Astrocyte (in vitro differentiated cells and primary cell): Measurements from ENCODE around the gene LRRC27. TPM values are rescaled to one million over a fixed set of nuclear protein-coding genes. Genes with fewer than 3 reads are reported as not detected.

Experiments
- DNase-seq: peaks from one replicate; pipeline ENCODE4 v3.0.0-alpha.2; 2010; ENCODE audit warnings: low read depth
- FAIRE-seq: peaks from 2 replicates; lab custom pipeline; 2011; peaks lifted over from hg19 to GRCh38; lab: Jason Lieb, UNC
- H2AFZ ChIP-seq: 2 replicates; pipeline ENCODE4 v1.6.0; 2012; ENCODE audit warnings: low read depth, low read length, inconsistent platforms
- H3K27ac ChIP-seq: 2 replicates; pipeline ENCODE4 v1.5.1; 2011; ENCODE audit warnings: low read depth, low read length, inconsistent platforms
- H3K27me3 ChIP-seq: 2 replicates; pipeline ENCODE4 v1.6.0; 2011; ENCODE audit warnings: low read length, inconsistent platforms; ENCODE audit not compliant: insufficient read depth
- H3K36me3 ChIP-seq: 2 replicates; pipeline ENCODE4 v1.5.1; 2011; ENCODE audit warnings: low read length, inconsistent platforms; ENCODE audit not compliant: insufficient read depth
- H3K4me1 ChIP-seq: 2 replicates; pipeline ENCODE4 v1.5.1; 2011; ENCODE audit warnings: low read length, inconsistent platforms; ENCODE audit not compliant: insufficient read depth
- H3K4me2 ChIP-seq: 2 replicates; pipeline ENCODE4 v1.6.0; 2012; ENCODE audit warnings: low read length, inconsistent platforms
- H3K4me3 ChIP-seq: 2 replicates; pipeline ENCODE4 v1.5.1; 2011; ENCODE audit warnings: low read depth, mild to moderate bottlenecking, low read length, inconsistent platforms; ENCODE audit not compliant: insufficient read depth
- H3K79me2 ChIP-seq: 2 replicates; pipeline ENCODE4 v1.6.0; 2012; ENCODE audit warnings: mild to moderate bottlenecking, low read length, inconsistent platforms; ENCODE audit not compliant: insufficient read depth
- H3K9ac ChIP-seq: 2 replicates; pipeline ENCODE4 v1.6.0; 2012; ENCODE audit warnings: mild to moderate bottlenecking, low read length, inconsistent platforms
- H3K9me3 ChIP-seq: 2 replicates; pipeline ENCODE4 v1.5.1; 2012; ENCODE audit warnings: low read depth, mild to moderate bottlenecking, low read length, inconsistent platforms; ENCODE audit not compliant: insufficient read depth
- H4K20me1 ChIP-seq: 2 replicates; pipeline ENCODE4 v1.6.0; 2012; ENCODE audit warnings: low read length, inconsistent platforms; ENCODE audit not compliant: insufficient read depth
- H3K27ac Mint-ChIP-seq: one replicate; pipeline ENCODE4 v1.8.0; 2021; ENCODE audit warnings: mild to moderate bottlenecking, mixed read lengths; ENCODE audit not compliant: unreplicated experiment
- H3K27me3 Mint-ChIP-seq: one replicate; pipeline ENCODE4 v1.8.0; 2021; ENCODE audit warnings: low read depth, mixed read lengths; ENCODE audit not compliant: unreplicated experiment
- H3K36me3 Mint-ChIP-seq: one replicate; pipeline ENCODE4 v1.8.0; 2021; ENCODE audit warnings: low read depth, mixed read lengths; ENCODE audit not compliant: unreplicated experiment
- H3K4me1 Mint-ChIP-seq: one replicate; pipeline ENCODE4 v1.8.0; 2021; ENCODE audit warnings: low read depth, mixed read lengths; ENCODE audit not compliant: unreplicated experiment
- H3K4me3 Mint-ChIP-seq: one replicate; pipeline ENCODE4 v1.8.0; 2021; ENCODE audit warnings: mild to moderate bottlenecking, moderate library complexity, mixed read lengths; ENCODE audit not compliant: unreplicated experiment
- H3K9me3 Mint-ChIP-seq: one replicate; pipeline ENCODE4 v1.8.0; 2021; ENCODE audit warnings: mild to moderate bottlenecking, mixed read lengths; ENCODE audit not compliant: unreplicated experiment
- EZH2 ChIP-seq: IDR thresholded peaks from 2 replicates; pipeline ENCODE4 v1.6.1; 2012; ENCODE audit warnings: mild to moderate bottlenecking, low read length, inconsistent platforms; ENCODE audit not compliant: insufficient read depth
- total RNA-seq: library from RNA; stranded (reverse); gene quantifications from 2 replicates; pipeline ENCODE4 v1.2.1, GENCODE V29; 2021
- TF ChIP-seq, protein P1 (sequence below): IDR thresholded peaks from 2 replicates; pipeline ENCODE4 v1.5.1; 2011; ENCODE audit warnings: low read depth, mild to moderate bottlenecking, inconsistent platforms, low read length, moderate library complexity; ENCODE audit not compliant: insufficient read depth

Gene LRRC27
- total RNA-seq, 1 donor from 2014 or later, result 8.0 TPM

DNA sequence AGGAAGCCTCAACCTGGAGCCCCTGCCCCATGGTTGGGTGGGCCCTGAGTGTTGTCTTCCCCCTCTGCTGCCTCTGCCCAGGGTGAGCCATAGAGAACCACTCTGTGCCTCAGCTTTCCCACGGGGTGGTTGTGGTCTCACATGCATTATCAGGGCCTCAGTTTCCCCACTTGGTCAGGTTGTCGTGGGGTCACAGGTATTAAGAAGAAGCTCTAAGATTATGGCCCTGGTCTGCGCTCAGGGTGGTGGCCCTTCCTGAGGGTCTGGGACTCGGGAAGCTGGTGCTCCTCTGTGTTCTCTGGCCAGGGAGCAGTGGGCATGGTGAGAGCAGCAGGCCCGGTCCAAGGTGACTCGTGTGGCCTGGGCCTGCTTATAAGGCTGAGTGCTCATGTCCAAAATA lies 17.8 kb downstream of the LRRC27 start:
- no peaks in the 10 kb centered on the region for H3K9me3 ChIP-seq
- DNase-seq, result no peak
- Mint-ChIP-seq H3K27me3 (peaks cover 2% of the 10 kb centered on the region), H3K36me3 (peaks cover 8% of the 10 kb centered on the region), H3K27ac (no peak overlapping the region), H3K9me3 (no peaks in the 10 kb centered on the region), H3K4me3 (no peak overlapping the region), H3K4me1 (no peaks in the 10 kb centered on the region)
- no peak overlapping the region for H3K27ac ChIP-seq
- H4K20me1 ChIP-seq, result peaks cover 11% of the 10 kb centered on the region
- TF ChIP-seq, protein P1, sequence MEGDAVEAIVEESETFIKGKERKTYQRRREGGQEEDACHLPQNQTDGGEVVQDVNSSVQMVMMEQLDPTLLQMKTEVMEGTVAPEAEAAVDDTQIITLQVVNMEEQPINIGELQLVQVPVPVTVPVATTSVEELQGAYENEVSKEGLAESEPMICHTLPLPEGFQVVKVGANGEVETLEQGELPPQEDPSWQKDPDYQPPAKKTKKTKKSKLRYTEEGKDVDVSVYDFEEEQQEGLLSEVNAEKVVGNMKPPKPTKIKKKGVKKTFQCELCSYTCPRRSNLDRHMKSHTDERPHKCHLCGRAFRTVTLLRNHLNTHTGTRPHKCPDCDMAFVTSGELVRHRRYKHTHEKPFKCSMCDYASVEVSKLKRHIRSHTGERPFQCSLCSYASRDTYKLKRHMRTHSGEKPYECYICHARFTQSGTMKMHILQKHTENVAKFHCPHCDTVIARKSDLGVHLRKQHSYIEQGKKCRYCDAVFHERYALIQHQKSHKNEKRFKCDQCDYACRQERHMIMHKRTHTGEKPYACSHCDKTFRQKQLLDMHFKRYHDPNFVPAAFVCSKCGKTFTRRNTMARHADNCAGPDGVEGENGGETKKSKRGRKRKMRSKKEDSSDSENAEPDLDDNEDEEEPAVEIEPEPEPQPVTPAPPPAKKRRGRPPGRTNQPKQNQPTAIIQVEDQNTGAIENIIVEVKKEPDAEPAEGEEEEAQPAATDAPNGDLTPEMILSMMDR, result no peak
- no peak for TF ChIP-seq EZH2
- no peaks in the 10 kb centered on the region for H3K36me3 ChIP-seq
- no peak for FAIRE-seq
- no peak overlapping the region for H3K9ac ChIP-seq
- no peak overlapping the region for H3K4me3 ChIP-seq
- no peak overlapping the region for H2AFZ ChIP-seq
- no peaks in the 10 kb centered on the region for H3K79me2 ChIP-seq
- no peaks in the 10 kb centered on the region for H3K27me3 ChIP-seq
- no peaks in the 10 kb centered on the region for H3K4me1 ChIP-seq
- H3K4me2 ChIP-seq, result no peak overlapping the region

DNA sequence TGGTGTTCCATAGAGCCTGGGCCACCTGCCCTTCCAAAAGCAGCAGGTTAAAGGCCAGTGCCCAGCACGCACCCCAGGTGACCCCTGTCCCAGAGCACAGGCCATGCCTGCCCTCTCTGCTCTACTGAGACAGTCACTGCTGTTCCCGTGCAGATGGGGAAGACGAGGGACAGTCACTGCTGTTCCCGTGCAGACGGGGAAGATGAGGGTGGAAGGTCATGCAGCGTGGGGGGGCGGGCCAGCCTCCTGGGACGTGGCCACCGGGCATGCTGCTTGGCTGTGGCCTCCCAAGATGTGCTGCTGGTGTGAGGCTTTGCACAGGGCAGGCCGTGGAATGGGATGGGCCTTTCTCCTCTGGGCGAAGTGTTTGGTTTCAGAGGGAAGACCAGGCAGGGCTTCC lies 18.4 kb downstream of the LRRC27 start:
- H3K27me3 Mint-ChIP-seq, result peaks cover 2% of the 10 kb centered on the region
- DNase-seq (no peak), FAIRE-seq (no peak)
- H3K9me3 ChIP-seq, result no peaks in the 10 kb centered on the region
- no peaks in the 10 kb centered on the region for H3K36me3 ChIP-seq
- H3K79me2 ChIP-seq, result no peaks in the 10 kb centered on the region
- TF ChIP-seq, protein P1, result no peak
- TF ChIP-seq EZH2, result no peak
- H3K36me3 Mint-ChIP-seq, result peaks cover 8% of the 10 kb centered on the region
- H3K9me3 Mint-ChIP-seq, result no peaks in the 10 kb centered on the region
- no peak overlapping the region for H3K4me3 Mint-ChIP-seq
- H3K27me3 ChIP-seq, result no peaks in the 10 kb centered on the region
- H3K27ac Mint-ChIP-seq, result no peak overlapping the region
- no peak overlapping the region for H2AFZ ChIP-seq
- peaks cover 11% of the 10 kb centered on the region for H4K20me1 ChIP-seq
- H3K9ac ChIP-seq, result no peak overlapping the region
- no peak overlapping the region for H3K4me2 ChIP-seq
- H3K4me3 ChIP-seq, result no peak overlapping the region
- H3K4me1 ChIP-seq, result no peaks in the 10 kb centered on the region
- H3K27ac ChIP-seq, result no peak overlapping the region
- no peaks in the 10 kb centered on the region for H3K4me1 Mint-ChIP-seq

DNA sequence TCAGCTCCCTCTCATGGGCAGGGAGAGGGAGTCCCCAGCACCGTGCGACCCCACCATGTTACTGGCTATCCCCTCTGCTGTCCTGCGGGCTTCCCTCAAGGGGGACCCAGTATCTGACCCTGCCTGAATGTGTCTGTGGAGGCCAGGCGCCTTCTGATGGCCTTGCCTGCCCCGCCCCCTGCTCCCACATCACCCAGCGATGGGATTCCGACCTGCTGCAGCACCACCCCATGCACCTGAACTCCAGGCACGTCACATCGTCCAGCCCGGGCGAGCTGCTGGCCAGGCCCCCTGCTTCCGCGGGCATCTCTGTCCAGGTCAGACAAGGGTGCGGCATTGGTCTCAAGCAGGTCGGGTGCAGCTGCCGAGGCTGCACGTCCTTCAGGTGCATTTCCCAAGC lies 19.0 kb downstream of the LRRC27 start:
- TF ChIP-seq EZH2, result no peak
- TF ChIP-seq, protein P1, result no peak
- Histone ChIP-seq H2AFZ (no peak overlapping the region), H3K9me3 (no peaks in the 10 kb centered on the region), H3K27me3 (no peaks in the 10 kb centered on the region), H4K20me1 (peaks cover 11% of the 10 kb centered on the region), H3K4me1 (no peaks in the 10 kb centered on the region), H3K9ac (no peak overlapping the region), H3K36me3 (no peaks in the 10 kb centered on the region), H3K79me2 (no peaks in the 10 kb centered on the region), H3K4me2 (no peak overlapping the region), H3K4me3 (no peak overlapping the region), H3K27ac (no peak overlapping the region)
- Mint-ChIP-seq H3K36me3 (peaks cover 9% of the 10 kb centered on the region), H3K27me3 (peaks cover 2% of the 10 kb centered on the region), H3K27ac (no peak overlapping the region), H3K4me1 (no peaks in the 10 kb centered on the region), H3K4me3 (no peak overlapping the region), H3K9me3 (no peaks in the 10 kb centered on the region)
- FAIRE-seq (no peak), DNase-seq (no peak)
